Left renal pelvis (tissue), 4 donors: Measurements from ENCODE around the gene STIP1. TPM values are rescaled to one million over a fixed set of nuclear protein-coding genes. Genes with fewer than 3 reads are reported as not detected.

Source experiments
- DNase-seq, 4 donors: peaks; one replicate each; pipeline ENCODE4 v3.0.0-alpha.2; 2013; ENCODE audit warnings: low read depth in 4 of 4, low spot score in 3 of 4
- polyA plus RNA-seq, 4 donors: library from polyadenylated mRNA; unstranded; fragments of 120-200 nt; gene quantifications; one replicate each; pipeline ENCODE4 v1.2.1, GENCODE V29; 2013; ENCODE audit not compliant: insufficient read length in 4 of 4

Gene STIP1
- polyA plus RNA-seq, 4 donors: 125 to 232 (median 205) TPM

DNA sequence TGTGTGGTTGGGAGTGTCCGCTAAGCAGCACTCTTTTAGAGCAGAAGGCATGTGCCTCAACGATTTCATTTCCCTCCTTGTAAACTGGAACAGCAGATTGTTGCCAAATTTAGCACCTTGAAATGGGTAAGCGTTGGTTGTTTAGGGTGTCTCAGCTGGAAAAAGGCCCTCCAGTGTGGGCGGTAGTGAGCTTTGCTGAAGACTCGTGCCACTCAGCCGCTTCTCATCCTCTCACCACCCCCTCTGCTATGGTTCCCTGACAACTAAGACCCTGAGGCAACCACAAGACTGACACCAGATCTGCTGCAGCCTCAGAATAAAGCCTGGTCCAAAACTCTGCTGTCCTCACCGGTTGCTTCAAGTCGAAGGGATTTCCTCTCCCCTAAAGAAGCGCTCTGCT lies 10.7 kb downstream of the STIP1 start:
- no peak for DNase-seq

- DNase-seq: no peak
Observed at GRCh38 chr11:64198511-64198910, 12.5 kb downstream of the STIP1 start.

DNA sequence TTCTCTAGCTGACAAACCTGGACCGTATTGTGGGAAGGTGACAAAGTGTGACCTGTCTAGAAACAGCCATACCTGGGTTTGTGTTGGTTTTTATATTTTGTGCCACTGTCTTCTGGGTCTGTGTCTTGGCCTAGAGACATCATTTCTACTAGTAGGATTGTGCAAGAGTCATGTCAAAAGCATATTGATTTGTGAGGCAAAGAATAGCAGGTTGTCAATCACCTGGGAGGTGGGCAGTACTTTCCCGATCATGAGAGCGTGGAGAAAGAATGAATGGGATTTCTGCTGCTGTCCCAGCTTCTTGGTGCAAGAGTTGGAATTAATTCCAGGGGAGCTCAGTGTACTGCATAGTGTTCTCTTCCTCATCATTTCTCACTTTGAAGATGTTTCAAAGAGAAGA lies 15.6 kb downstream of the STIP1 start:
- DNase-seq: no peak

GRCh38 chr11:64202992-64203391 lies 17.0 kb downstream of the STIP1 start:
- DNase-seq: no peak

GRCh38 chr11:64203421-64204079 lies 17.6 kb downstream of the STIP1 start:
- DNase-seq: no peak

GRCh38 chr11:64204080-64204440 lies 18.1 kb downstream of the STIP1 start:
- DNase-seq: no peak

DNA sequence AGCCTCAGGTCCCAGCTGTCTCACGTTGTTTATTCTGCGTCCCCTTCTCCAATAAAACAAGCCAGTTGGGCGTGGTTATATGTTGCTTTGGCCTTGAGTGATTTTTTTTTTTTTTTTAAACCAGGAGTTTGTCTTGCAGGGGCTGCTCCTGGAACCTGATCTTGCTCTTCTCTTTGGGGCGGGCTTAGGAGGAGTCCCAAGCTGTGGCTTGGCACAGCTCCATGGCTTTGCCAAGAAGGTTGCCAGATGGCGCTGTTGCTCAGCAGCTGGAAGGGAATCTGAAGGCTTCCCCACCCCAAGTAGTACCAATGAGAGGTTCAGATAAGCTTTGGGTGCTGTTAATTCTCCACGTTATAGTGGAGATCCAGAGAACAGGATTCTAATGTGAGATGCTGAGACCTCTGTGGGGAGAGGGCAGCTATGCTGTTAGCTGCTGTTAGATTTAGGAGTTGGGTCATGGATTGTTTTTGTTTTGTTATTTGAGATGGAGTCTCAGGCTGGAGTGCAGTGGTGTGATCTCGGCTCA lies 18.6 kb downstream of the STIP1 start:
- peak; percentile 76 to 86 (median 76) for DNase-seq

- DNase-seq: no peak
Observed at GRCh38 chr11:64206457-64207255, 20.7 kb downstream of the STIP1 start, which contains the start of gene FERMT3. Gene FERMT3, plus strand, starts transcription at chr11:64206721. Its CDS starts 644 bp downstream, at chr11:64207365.

DNA sequence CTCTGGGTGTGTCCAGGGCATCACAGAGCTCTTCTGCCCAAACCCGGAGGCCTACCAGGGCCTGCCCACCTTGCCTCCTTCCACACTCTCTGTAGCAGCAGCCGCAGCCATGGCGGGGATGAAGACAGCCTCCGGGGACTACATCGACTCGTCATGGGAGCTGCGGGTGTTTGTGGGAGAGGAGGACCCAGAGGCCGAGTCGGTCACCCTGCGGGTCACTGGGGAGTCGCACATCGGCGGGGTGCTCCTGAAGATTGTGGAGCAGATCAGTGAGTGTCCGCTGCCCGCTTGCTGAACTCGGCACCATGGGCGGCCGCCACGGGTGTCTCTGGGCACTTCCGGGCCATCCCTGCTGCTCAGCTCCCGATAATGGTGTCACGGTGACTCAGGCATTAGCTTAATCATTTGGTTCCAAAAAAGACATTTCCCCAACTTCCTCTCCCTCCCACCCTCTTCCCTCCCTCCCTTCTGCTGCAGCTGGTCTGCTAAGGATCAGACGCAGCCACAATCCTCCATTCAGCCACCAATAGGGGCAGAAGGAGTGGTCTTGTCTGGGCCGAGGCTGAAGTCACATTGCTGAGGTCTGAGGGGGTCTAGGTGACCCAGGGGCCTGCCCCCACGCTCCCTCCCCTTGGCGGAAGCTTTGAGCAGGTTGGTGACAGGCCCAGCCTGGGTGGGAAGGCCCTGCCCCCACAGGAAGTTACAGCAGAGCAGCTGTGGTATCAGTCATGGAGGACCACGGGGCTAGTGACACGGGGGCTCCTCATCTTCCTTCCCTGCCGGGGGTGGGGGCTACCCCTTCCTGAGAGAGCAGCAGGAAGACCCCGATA lies 21.5 kb downstream of the STIP1 start:
- DNase-seq: no peak

DNA sequence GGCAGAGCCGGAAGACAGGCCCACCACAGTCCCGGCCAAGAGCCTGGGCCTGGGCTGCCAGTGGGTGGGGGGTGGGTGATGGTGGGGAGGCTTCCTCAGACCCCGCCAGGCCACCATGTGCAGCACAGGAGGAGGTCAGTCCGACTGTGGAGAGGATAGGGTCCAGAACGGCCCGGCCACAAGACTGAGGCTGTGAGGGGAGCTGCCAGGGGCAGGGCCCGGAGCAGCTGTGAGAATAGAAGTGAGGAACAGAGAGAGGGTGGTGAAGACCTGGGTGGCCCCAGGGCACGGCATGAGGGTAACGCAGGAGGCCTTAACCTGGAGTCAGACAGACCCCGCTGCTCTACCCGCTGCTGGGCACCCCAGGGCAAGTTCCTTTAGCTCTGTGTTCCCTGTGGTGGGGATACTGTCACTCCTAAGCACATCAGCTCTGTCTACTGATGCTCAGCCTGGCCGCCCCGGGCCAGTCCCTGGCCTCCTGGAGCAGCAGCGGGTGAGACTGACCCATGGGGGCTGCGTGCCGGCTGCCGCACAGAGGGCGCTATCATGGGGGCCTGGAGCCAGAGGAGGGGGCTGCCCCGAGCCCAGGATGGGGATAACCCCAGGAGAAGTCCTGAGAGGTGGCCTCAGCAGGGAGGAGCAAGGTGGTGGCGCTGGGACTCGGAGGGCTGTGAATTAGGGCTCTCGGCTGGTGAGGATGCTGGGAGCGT lies 22.3 kb downstream of the STIP1 start:
- DNase-seq: no peak

DNA sequence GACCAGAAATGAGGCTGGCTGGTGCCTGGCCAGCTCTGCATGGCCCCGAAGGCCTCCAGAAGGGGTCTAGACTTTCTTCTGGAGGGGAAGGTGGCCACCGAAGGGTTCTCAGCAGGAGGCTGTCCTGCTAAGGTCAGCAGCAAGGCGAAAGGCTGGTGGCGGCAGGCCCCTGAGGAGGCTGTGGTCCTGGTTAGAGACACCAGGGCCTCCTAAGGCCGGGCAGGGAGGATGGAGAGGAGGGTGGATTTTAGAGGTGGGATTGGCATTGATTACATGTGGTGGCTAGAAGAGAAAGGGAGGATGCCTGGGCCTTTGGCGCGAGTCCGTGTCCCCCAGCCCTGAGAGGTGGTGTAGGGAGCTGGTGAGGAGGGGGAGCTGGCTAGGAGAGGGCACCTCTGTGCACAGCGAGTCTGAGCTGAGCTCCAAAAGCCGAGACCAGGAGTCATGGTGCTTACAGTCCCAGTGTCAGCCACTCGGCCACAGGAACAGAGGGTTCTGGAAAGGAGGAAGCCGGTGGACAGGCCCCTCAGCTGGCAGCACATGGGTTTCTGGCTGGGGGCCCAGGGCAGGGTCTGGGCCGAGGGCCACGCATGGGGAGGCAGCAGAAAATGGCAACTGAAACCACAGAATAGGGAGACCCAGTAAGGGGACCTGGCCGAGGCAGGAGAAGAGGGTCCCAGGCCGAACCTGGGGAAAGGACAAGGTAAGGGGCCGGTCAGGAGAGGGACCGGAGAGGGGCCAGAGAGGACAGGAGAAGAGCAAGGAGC lies 23.0 kb downstream of the STIP1 start:
- DNase-seq: no peak

DNA sequence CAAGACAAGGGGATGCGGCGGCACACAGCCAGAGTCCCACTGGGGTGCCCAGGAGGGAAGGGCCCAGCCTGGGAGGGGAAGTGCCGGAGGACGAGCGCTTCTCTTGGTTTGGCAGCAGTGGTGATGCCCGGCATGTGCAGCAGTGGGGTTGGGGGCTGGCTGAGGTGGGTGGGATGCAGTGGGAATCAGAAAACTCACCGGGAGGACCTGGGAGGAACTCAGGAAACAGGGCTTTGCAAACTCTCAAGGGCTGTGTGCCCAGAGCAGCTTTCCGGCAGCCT lies 23.5 kb downstream of the STIP1 start:
- DNase-seq: no peak

DNA sequence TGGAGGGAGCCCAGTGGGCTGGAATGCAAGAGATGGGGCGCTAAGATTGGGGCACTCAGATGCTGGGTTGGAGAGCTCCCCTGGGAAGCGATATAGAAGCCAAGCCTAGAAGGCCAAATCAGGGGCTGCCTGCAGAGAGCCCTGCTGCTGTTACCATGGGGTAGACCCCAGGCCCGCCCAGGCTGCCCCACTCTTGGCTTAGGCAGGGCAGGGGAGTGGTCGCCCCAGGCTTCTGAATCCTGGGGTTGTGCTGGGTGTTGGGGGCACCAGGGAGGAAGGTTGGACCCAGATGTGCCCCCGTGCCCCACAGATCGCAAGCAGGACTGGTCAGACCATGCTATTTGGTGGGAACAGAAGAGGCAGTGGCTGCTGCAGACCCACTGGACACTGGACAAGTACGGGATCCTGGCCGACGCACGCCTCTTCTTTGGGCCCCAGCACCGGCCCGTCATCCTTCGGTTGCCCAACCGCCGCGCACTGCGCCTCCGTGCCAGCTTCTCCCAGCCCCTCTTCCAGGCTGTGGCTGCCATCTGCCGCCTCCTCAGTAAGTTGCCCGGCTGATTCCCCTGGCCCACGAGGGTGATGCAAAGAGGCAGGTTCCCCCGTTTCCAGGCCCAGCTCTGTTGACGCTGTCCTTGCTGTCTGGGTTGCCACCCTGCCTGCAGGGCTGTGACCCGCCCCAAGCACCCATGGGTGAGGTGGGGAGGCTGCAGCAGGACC lies 24.5 kb downstream of the STIP1 start:
- no peak for DNase-seq

- DNase-seq: no peak
Observed at GRCh38 chr11:64211181-64211872, 25.4 kb downstream of the STIP1 start.

DNA sequence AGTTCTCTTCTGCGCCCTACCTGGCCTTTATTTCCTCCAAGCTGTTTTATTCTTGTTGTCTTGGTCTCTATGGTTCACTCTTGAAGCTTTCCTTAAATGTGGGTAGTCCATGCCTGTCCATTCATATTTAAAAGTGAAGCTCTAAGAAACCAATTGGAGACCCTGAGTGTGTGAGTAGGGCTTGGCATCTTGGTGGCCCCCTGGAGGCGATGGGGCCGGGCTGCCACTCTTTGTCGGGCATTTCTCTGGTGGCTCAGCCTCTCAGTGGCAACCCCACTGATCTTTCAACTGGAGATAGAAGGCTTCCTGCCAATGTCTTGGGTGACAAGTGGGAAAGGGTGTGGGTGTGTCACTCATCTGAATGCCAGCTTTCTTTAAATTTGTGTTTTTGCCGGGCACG lies 30.9 kb downstream of the STIP1 start:
- DNase-seq: no peak

DNA sequence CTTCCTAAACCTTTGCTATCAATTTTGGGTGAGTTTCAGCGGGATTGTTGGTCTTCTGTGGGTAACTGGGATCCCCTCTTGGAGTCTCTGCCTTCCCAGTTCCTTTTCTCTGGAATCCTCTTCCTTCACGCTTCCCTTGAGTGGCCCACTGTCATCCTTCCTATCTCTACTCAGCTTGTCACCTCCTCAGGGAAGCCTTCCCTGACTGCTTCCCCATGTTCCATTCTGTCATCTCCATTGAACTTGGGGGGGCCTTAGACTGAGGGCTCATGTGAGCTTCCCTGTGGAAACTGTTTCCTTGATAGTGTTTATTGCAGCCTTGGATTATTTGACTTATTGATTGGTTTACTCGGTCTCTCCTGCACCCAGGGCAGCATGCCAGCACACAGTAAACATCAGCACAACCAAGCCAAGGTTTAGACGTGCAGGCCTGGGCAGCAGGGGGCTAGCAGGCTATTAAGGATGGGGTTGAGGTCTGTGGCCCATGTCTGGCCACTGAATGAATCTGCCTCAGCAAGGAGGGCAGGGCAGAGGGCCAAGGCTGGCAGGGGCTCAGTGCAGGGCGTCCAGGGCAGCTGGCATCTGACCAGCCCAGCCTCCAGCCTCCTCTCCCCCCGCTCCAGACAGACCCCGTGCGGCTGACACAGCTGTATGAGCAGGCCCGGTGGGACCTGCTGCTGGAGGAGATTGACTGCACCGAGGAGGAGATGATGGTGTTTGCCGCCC lies 32.8 kb downstream of the STIP1 start:
- DNase-seq: no peak

- no peak for DNase-seq
Observed at GRCh38 chr11:64219354-64219684, 33.3 kb downstream of the STIP1 start.

- no peak for DNase-seq
Observed at GRCh38 chr11:64219755-64220154, 33.8 kb downstream of the STIP1 start.
